D721Med (cell line): ENCODE data around the gene SNRNP48.

ENCODE experiments used
- DNase-seq: peaks from one replicate; pipeline ENCODE4 v3.0.0; 2011; ENCODE audit warnings: low spot score; ENCODE audit not compliant: insufficient read length
- FAIRE-seq: peaks from 2 replicates; lab custom pipeline; 2011; peaks lifted over from hg19 to GRCh38; lab: Jason Lieb, UNC
- TF ChIP-seq, protein P1 (sequence below): IDR thresholded peaks from 2 replicates; pipeline ENCODE4 v1.5.1; 2012; ENCODE audit warnings: mild to moderate bottlenecking, control low read depth; ENCODE audit not compliant: insufficient read depth; ENCODE audit errors: missing control alignments

The SNRNP48 gene

DNA sequence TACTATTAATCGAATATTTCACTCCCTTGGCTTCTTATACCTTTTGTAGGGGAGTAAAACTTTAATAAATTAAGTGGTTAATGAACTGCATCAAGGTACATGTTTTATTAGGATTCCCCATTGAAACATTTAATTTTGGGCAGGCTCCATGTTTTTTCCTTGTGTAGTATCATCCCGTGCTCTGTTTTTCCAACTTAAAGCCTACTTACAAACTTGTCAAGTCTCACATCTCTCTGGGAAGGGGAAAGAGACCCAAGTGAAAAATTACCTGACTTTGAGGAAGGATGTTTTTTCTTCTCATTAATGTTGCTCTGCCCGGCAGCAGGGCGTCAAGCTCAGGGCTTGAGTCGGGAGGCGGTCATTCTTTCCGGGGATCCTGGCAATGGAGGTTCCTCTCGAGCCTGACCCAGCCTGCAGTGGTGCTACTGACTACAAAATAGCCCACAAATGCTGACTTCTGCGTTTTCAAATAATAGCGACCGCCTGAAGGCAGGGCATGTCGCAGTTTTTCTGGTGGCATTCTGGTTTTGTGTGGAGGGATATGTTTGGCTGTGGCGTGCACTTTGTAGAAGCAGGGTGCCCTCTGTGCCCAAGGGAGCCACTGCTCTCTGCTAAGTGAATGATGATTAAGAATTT, 46.1 kb upstream of the SNRNP48 start:
- DNase-seq (no peak), FAIRE-seq (no peak)
- TF ChIP-seq, protein P1, sequence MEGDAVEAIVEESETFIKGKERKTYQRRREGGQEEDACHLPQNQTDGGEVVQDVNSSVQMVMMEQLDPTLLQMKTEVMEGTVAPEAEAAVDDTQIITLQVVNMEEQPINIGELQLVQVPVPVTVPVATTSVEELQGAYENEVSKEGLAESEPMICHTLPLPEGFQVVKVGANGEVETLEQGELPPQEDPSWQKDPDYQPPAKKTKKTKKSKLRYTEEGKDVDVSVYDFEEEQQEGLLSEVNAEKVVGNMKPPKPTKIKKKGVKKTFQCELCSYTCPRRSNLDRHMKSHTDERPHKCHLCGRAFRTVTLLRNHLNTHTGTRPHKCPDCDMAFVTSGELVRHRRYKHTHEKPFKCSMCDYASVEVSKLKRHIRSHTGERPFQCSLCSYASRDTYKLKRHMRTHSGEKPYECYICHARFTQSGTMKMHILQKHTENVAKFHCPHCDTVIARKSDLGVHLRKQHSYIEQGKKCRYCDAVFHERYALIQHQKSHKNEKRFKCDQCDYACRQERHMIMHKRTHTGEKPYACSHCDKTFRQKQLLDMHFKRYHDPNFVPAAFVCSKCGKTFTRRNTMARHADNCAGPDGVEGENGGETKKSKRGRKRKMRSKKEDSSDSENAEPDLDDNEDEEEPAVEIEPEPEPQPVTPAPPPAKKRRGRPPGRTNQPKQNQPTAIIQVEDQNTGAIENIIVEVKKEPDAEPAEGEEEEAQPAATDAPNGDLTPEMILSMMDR, result no peak

DNA sequence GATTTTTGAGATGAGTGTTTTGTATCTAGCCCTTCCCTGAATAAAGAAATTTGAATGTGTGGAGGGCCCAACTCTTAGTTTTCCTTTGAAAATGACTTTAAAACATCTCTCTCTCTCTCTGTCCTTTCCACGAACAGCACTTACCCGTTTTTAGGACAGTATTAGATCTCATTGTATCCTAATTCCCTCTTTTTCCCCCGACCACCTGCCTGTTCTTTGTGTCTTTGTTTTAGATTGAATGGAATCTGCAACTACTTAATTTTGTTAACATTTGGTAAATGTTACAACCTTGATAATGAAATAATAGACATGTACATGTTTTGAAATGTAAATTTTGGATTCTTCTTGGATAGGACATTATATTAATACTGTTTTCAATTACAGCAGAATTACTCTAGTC, 45.4 kb upstream of the SNRNP48 start:
- no peak for DNase-seq
- no peak for FAIRE-seq

DNA sequence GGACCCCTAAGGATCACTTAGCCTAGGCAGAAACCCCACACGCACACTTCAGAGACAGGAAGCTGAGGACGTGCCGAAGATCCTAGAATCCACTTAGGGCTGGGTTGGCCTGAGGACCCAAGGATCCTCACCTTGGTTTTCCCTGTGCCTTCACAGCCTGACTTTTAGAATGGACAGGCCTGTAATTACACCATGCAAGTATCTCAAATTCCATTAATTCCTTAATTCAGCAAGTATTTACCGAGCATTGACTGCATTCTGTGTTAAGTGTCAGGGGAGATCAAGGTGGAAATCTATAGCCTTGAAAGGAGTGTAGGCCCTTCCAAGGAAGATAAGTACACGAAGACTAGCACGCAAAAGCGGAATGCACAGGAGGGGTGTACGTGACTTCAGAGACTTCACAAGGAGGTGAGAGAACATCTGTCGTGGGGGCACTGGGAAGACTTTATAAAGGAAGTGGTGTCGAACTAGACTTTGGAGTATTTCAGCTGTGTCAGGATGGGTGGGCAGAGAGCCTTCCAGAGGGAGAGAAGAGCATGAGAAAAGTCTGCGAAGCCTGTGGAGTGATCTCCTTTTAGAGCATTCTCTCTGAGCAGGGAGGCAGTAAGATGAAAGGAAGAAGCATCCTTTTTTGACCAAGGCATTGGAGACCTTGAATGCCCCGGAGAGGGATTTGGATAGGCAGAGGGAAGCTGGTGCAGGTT, 44.5 kb upstream of the SNRNP48 start:
- DNase-seq (no peak), FAIRE-seq (no peak)
- TF ChIP-seq, protein P1, result no peak

More for the DNA sequence above, 45.4 kb upstream of the SNRNP48 start:
- TF ChIP-seq, protein P1, result no peak

DNA sequence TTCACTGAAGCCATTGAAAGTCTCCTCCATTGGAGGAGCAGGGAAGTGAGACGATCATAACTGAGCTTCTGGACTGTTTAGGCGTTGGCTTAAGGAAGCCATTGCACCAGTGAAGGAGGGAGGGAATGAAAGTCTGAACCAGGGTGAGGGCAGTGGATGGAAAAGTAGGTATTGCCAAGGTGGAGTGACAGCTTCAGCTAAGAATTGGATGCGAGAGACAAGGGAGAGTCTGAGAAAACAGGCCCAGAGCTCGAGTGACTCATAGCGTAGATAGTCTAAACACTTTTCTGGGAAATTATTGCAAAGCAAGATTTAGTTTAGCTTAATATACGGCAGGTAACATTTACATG, 44.0 kb upstream of the SNRNP48 start:
- FAIRE-seq (no peak), DNase-seq (no peak)
- TF ChIP-seq, protein P1, result no peak

DNA sequence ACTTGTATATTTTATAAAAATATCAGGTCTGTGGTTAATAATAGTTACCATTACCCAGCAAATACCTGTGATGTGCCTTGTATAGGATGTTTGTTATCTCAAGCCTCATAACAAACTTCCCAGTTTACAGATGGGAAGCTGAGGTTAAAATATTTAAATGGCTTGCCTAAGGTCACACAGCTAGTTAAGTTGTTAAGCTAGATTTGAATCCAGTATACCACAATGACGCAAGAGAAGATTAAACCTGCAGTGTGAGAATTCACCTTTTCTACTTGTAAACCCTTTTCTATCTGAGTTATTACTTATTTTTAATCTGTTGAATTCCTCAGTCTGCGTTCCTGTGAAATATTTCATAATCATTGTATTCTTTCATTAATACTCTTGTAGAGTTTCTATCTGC, 43.6 kb upstream of the SNRNP48 start:
- DNase-seq, result no peak
- TF ChIP-seq, protein P1, result no peak
- FAIRE-seq, result no peak

DNA sequence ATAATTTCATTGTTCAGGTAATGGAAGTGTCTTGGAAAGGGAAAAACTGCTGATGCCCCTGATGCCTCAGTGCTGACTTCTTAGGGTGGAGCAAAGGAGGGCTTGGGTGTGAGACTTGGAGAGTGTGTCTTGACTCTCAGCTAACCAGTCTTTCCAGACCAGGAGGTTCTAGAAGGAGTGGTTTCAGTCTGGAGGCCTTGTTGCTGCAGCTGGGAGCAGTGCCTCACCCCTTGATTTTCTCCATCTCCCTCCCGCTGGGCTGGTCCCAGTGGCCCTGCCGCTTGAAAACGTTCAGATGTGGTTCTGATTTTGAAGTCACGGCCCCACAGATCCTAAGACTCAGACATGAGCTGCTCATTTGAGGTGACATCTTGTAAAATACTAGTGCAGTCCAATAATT, 43.1 kb upstream of the SNRNP48 start:
- FAIRE-seq, result no peak
- TF ChIP-seq, protein P1, result no peak
- DNase-seq, result no peak

DNA sequence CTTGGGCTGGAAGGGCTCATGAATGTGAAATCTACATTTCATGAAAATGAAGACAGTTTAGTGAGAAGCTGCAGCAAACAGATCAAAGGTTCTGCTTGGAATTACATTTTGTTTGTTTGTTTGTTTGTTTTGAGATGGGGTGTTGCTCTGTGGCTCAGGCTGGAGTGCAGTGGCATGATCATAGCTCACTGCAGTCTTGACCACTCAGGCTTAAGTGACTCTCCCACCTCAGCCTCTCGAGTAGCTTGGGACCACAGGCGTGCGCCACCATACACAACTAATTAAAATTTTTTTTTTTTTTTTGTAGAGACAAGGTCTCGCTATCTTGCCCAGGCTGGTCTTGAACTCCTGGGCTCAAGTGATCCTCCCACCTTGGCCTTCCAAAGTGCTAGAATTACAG, 42.7 kb upstream of the SNRNP48 start:
- TF ChIP-seq, protein P1, result no peak
- FAIRE-seq (no peak), DNase-seq (no peak)
